Keratinocyte (primary cell): ENCODE measurements around the gene DTNBP1. TPM values are rescaled to one million over a fixed set of nuclear protein-coding genes. Genes with fewer than 3 reads are reported as not detected.
A peak's percentile ranks its signal among the peaks of the same experiment; 100 is the strongest.

Source experiments
- DNase-seq: peaks from one replicate; pipeline ENCODE4 v3.0.0-alpha.2; 2011; ENCODE audit warnings: low read depth, missing footprints, low spot score
- FAIRE-seq: peaks from 2 replicates; lab custom pipeline; 2011; peaks lifted over from hg19 to GRCh38; lab: Jason Lieb, UNC
- H2AFZ ChIP-seq: 2 replicates; pipeline ENCODE4 v1.6.0; 2012; ENCODE audit warnings: low read length, control low read depth, inconsistent platforms; ENCODE audit not compliant: control insufficient read depth
- H3K27ac ChIP-seq: 2 replicates; pipeline ENCODE4 v1.5.1; 2011; ENCODE audit warnings: low read length; ENCODE audit not compliant: control insufficient read depth, insufficient read depth
- H3K27me3 ChIP-seq: 3 replicates; pipeline ENCODE4 v1.6.0; 2011; ENCODE audit warnings: low read length; ENCODE audit not compliant: control insufficient read depth, insufficient read depth; ENCODE audit errors: extremely low read depth
- H3K36me3 ChIP-seq, 2 experiments: 2 replicates in 1 of 2; 3 replicates in 1 of 2; pipeline ENCODE4 v1.5.1; 2011; ENCODE audit warnings: low read length in 2 of 2, mild to moderate bottlenecking in 1 of 2; ENCODE audit not compliant: control insufficient read depth in 2 of 2, insufficient read depth in 2 of 2; ENCODE audit errors: extremely low read depth in 1 of 2
- H3K4me1 ChIP-seq: 3 replicates; pipeline ENCODE4 v1.5.1; 2011; ENCODE audit warnings: low read length; ENCODE audit not compliant: control insufficient read depth, insufficient read depth; ENCODE audit errors: extremely low read depth
- H3K4me2 ChIP-seq: 3 replicates; pipeline ENCODE4 v1.6.0; 2011; ENCODE audit warnings: low read depth, low read length; ENCODE audit not compliant: control insufficient read depth, insufficient read depth; ENCODE audit errors: extremely low read depth
- H3K4me3 ChIP-seq, 3 experiments: fragments of 200-600 bp in 1 of 3; sonication (generic) in 1 of 3; 2 replicates in 2 of 3; 3 replicates in 1 of 3; pipeline ENCODE4 v1.5.1; 2011 to 2016; ENCODE audit warnings: low read length in 3 of 3, mild to moderate bottlenecking in 3 of 3, control low read depth in 2 of 3, inconsistent platforms in 1 of 3, low read depth in 1 of 3, mixed read lengths in 1 of 3, mixed run types in 1 of 3, moderate library complexity in 1 of 3; ENCODE audit not compliant: control insufficient read depth in 2 of 3, insufficient read depth in 2 of 3; ENCODE audit errors: extremely low read depth in 1 of 3
- H3K79me2 ChIP-seq: 2 replicates; pipeline ENCODE4 v1.6.0; 2012; ENCODE audit warnings: low read length; ENCODE audit not compliant: control insufficient read depth, insufficient read depth
- H3K9ac ChIP-seq: 3 replicates; pipeline ENCODE4 v1.6.0; 2011; ENCODE audit warnings: low read length; ENCODE audit not compliant: control insufficient read depth, insufficient read depth; ENCODE audit errors: extremely low read depth
- H3K9me1 ChIP-seq: 3 replicates; pipeline ENCODE4 v1.6.0; 2011; ENCODE audit warnings: low read length; ENCODE audit not compliant: control insufficient read depth, insufficient read depth; ENCODE audit errors: extremely low read depth
- H3K9me3 ChIP-seq: 2 replicates; pipeline ENCODE4 v1.5.1; 2012; ENCODE audit warnings: low read depth, low read length; ENCODE audit not compliant: control insufficient read depth
- H4K20me1 ChIP-seq: 3 replicates; pipeline ENCODE4 v1.6.0; 2011; ENCODE audit warnings: low read length; ENCODE audit not compliant: control insufficient read depth, insufficient read depth; ENCODE audit errors: extremely low read depth
- CTCF ChIP-seq, 3 experiments: IDR thresholded peaks in 1 of 3; conservative IDR thresholded peaks in 1 of 3; optimal IDR thresholded peaks in 1 of 3; 2 replicates in 2 of 3; 3 replicates in 1 of 3; pipeline versions ENCODE3 to v1.5.1; 2011; ENCODE audit warnings: low read length in 3 of 3, mild to moderate bottlenecking in 3 of 3, moderate library complexity in 2 of 3, control low read depth in 1 of 3, inconsistent platforms in 1 of 3; ENCODE audit not compliant: insufficient read depth in 2 of 3; ENCODE audit errors: extremely low read depth in 1 of 3
- EZH2 ChIP-seq: IDR thresholded peaks from one replicate; pipeline ENCODE4 v1.6.1; 2012; ENCODE audit warnings: inconsistent platforms, mild to moderate bottlenecking, low read length, moderate library complexity
- dilution Hi-C: fragments of 300-500 bp; cut with MboI; formaldehyde crosslinking; loops from one replicate; pipeline ENCODE4 v1.7.0; 2020; ENCODE audit warnings: low sequenced_read_pairs; ENCODE audit not compliant: extremely low pct_ligation_motif_present
- polyA plus RNA-seq, 5 experiments: library from polyadenylated mRNA; depleted of rRNA in 3 of 5; stranded (reverse) in 3 of 5; stranded (forward) in 1 of 5; unstranded in 1 of 5; fragments of >200 nt; gene quantifications; 1 replicate in 1 of 5; 2 replicates in 3 of 5; 3 replicates in 1 of 5; pipeline versions ENCODE4 v1.2.1 to v1.2.3, GENCODE V29; 2011 to 2012; ENCODE audit warnings: missing spikeins in 2 of 5, low read depth in 1 of 5, low replicate concordance in 1 of 5

DTNBP1 gene
- polyA plus RNA-seq, 1 donor (not counting 4 experiments of a cell fraction or from before 2014, with no cell fraction given), result 11.5 TPM

- H3K9me1 ChIP-seq, result no peaks in the 10 kb centered on the region
- TF ChIP-seq CTCF (optimal IDR thresholded peaks at IDR 0.05 in 1 of 3, IDR thresholded peaks at IDR 0.05 in 1 of 3, conservative IDR thresholded peaks at IDR 0.05 in 1 of 3; ENCODE audit: extremely low read depth in 1 of 3, insufficient read depth in 2 of 3, low read length in 3 of 3) (no peak), EZH2 (no peak)
- no peak overlapping the region for H3K4me2 ChIP-seq
- no peak overlapping the region for H3K27ac ChIP-seq
- peaks cover 3% of the 10 kb centered on the region for H3K79me2 ChIP-seq
- dilution Hi-C loops, result no loop called here
- no peak overlapping the region for H3K4me3 ChIP-seq
- no peak for DNase-seq
- peaks cover 6% of the 10 kb centered on the region for H3K27me3 ChIP-seq
- H3K9me3 ChIP-seq, result no peaks in the 10 kb centered on the region
- H2AFZ ChIP-seq, result no peak overlapping the region
- no peaks in the 10 kb centered on the region for H3K36me3 ChIP-seq
- H3K9ac ChIP-seq, result no peak overlapping the region
- H4K20me1 ChIP-seq, result no peaks in the 10 kb centered on the region
- peaks cover 3% of the 10 kb centered on the region for H3K4me1 ChIP-seq
- FAIRE-seq, result no peak
Observed at GRCh38 chr6:15665237-15665636, 2.4 kb upstream of the DTNBP1 start.

DNA sequence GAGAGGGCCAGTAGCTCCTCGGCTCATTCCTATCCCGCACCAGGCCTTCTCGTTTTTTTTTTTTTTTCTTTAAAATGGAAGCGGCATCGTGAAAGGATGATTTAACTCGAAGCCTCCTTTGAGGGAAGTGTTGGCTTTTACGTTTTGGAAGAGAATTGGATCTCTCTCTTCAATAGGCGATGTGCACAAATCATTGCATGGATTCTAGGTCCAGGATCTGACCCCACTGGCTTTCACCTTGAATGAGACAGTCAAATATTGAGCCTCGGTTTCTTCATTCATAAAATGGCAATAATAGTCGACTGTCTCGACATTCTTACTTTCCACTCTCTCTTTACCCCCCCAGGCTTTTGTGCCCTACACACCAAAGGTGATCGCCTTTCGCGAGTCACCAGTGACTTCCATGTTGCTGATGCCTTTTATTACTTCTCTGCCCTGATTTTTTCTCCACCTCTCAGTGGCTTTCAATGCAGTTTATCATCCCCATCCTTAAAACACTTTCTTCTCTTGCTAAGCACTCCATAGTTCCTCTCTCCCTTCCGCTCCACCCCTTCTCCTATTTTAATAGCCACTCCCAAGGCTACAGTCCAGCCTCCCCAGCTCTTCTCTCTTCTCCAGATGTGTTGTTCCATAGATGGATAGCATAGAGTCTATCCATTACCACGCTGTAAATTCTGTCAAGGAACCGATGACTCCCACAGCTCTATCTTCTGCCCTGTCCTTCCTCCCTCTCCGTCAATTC is 473 bp upstream of the DTNBP1 start:
- Histone ChIP-seq H3K9me3 (no peaks in the 10 kb centered on the region), H3K36me3 (no peaks in the 10 kb centered on the region), H3K79me2 (peaks cover 3% of the 10 kb centered on the region), H2AFZ (peak overlapping the region; percentile 32), H3K9me1 (no peaks in the 10 kb centered on the region), H3K4me1 (peaks cover 3% of the 10 kb centered on the region), H3K27me3 (peaks cover 3% of the 10 kb centered on the region), H3K4me2 (peak overlapping the region; percentile 93), H4K20me1 (no peaks in the 10 kb centered on the region), H3K27ac (no peak overlapping the region), H3K9ac (no peak overlapping the region), H3K4me3 (peak overlapping the region; percentile 73 to 94 (median 79))
- no peak for FAIRE-seq
- TF ChIP-seq CTCF (optimal IDR thresholded peaks at IDR 0.05 in 1 of 3, IDR thresholded peaks at IDR 0.05 in 1 of 3, conservative IDR thresholded peaks at IDR 0.05 in 1 of 3; ENCODE audit: extremely low read depth in 1 of 3, insufficient read depth in 2 of 3, low read length in 3 of 3), result no peak
- TF ChIP-seq EZH2, result no peak
- DNase-seq, result no peak
- dilution Hi-C loops, result no loop called here
